ENCODE data around the gene NDNF.

NDNF gene, protein sequence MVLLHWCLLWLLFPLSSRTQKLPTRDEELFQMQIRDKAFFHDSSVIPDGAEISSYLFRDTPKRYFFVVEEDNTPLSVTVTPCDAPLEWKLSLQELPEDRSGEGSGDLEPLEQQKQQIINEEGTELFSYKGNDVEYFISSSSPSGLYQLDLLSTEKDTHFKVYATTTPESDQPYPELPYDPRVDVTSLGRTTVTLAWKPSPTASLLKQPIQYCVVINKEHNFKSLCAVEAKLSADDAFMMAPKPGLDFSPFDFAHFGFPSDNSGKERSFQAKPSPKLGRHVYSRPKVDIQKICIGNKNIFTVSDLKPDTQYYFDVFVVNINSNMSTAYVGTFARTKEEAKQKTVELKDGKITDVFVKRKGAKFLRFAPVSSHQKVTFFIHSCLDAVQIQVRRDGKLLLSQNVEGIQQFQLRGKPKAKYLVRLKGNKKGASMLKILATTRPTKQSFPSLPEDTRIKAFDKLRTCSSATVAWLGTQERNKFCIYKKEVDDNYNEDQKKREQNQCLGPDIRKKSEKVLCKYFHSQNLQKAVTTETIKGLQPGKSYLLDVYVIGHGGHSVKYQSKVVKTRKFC

DNA sequence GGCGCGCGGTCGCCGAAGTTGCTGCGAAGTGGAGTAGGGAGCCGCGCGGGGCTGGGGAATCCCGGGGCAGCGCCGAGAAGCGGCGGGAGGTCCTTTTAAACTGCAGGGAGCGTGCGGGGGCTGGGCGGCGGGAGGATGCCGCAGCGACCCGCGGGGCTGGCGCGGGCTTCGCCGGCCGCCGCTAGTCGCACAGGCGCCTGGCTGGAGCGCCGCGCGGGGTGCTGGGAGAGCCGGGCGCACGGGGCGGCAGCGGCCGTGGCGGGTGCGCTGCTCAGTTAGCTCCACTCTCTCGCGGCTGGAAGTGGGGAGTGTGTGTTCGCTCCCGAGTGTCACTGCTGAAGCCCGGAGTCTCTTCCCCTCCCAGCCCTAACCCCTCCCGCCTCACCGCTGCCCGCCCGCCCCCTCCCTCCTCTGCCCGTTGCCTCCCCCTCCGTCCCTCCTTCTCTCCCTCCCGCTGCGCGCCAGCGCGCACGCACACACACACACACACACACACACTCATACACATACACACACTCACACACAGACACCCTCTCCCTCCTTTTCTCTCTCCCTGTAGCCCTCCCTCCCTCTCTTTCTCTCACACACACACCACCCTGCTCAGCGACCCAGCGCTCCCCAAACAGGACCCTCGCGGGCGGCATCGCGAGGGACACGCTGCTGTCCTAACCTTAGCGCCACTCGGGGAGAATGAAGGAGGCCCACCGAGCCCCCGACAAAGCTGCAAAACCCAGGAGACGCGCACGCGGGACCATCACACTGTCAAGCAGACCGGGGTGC lies at the start of gene NDNF:
NDNF (minus strand) TSS at position 312 of the 780 bp plus-strand sequence. CDS start 26,698 bp downstream, outside the sequence.
- TF ChIP-seq MYC (IDR thresholded peaks at IDR 0.05; ENCODE audit: low read depth, low read length) (no peak), CTCF (IDR thresholded peaks at IDR 0.05; ENCODE audit: low read depth, low read length) (no peak), POLR2A (IDR thresholded peaks at IDR 0.05; ENCODE audit: extremely low read depth, insufficient read length) (no peak)
- TF ChIP-seq, protein P1, sequence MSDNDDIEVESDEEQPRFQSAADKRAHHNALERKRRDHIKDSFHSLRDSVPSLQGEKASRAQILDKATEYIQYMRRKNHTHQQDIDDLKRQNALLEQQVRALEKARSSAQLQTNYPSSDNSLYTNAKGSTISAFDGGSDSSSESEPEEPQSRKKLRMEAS (IDR thresholded peaks at IDR 0.05; ENCODE audit: low read depth, low read length), result no peak
- no peak within 1 kb of the TSS for H3K4me3 ChIP-seq (ENCODE audit: low read depth, low read length)
- no peak for DNase-seq (ENCODE audit: low read depth)

GRCh38 chr4:121119715-121120114 lies 47.4 kb upstream of the NDNF start:
- TF ChIP-seq MYC (IDR thresholded peaks at IDR 0.05; ENCODE audit: low read depth, low read length) (no peak), POLR2A (IDR thresholded peaks at IDR 0.05; ENCODE audit: extremely low read depth, insufficient read length) (no peak), CTCF (IDR thresholded peaks at IDR 0.05; ENCODE audit: low read depth, low read length) (no peak)
- TF ChIP-seq, protein P1 (IDR thresholded peaks at IDR 0.05; ENCODE audit: low read depth, low read length), result no peak

DNA sequence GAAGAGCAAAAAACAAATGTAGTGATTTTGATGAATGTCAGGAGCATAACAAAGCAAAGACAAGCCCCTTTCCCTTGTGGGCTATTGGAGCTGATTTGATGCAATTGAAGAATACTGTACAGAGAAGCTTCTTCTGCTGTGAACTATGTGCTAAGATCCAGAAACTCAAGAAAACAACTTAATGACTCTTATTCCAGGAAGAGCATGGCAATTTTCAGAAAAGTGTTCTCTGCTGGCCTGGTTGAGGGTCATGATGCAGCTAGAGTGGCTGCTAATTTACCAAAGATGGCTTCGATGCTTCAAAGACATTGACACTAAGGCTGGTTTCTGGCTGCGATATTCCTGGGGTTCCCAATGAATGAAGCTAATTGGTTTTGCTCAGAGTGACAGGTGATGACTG lies 46.0 kb upstream of the NDNF start:
- H3K4me3 ChIP-seq (ENCODE audit: low read depth, low read length), result no peak overlapping the region
- no peak for TF ChIP-seq CTCF (IDR thresholded peaks at IDR 0.05; ENCODE audit: low read depth, low read length)
- TF ChIP-seq MYC (IDR thresholded peaks at IDR 0.05; ENCODE audit: low read depth, low read length), result no peak
- TF ChIP-seq, protein P1 (IDR thresholded peaks at IDR 0.05; ENCODE audit: low read depth, low read length), result no peak
- no peak for TF ChIP-seq POLR2A (IDR thresholded peaks at IDR 0.05; ENCODE audit: extremely low read depth, insufficient read length)
- DNase-seq (ENCODE audit: low read depth), result no peak

More at GRCh38 chr4:121119715-121120114, 47.4 kb upstream of the NDNF start:
- DNase-seq (ENCODE audit: low read depth), result no peak
- no peak overlapping the region for H3K4me3 ChIP-seq (ENCODE audit: low read depth, low read length)

GRCh38 chr4:121114756-121115155 lies 42.4 kb upstream of the NDNF start:
- no peak overlapping the region for H3K4me3 ChIP-seq (ENCODE audit: low read depth, low read length)
- no peak for DNase-seq (ENCODE audit: low read depth)
- TF ChIP-seq, protein P1 (IDR thresholded peaks at IDR 0.05; ENCODE audit: low read depth, low read length), result no peak
- TF ChIP-seq CTCF (IDR thresholded peaks at IDR 0.05; ENCODE audit: low read depth, low read length) (no peak), MYC (IDR thresholded peaks at IDR 0.05; ENCODE audit: low read depth, low read length) (no peak), POLR2A (IDR thresholded peaks at IDR 0.05; ENCODE audit: extremely low read depth, insufficient read length) (no peak)

DNA sequence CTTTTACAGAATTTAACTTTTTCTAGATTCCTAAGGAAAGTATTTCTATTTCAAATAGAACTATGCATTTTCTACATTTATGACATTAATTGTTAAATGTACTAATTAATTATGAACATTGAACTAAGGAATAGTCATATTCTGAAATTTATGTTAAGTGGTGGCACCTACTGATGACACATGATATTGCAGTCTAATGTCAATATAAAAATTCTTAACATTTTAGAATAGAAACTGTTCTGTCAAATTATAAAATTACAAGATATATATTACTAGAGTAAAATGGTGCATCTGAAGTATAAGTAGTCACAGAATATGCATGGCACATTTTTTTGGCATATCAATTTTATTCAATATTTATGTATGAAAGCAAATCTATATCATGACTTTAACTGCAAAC lies 40.2 kb upstream of the NDNF start:
- TF ChIP-seq CTCF (IDR thresholded peaks at IDR 0.05; ENCODE audit: low read depth, low read length) (no peak), MYC (IDR thresholded peaks at IDR 0.05; ENCODE audit: low read depth, low read length) (no peak), POLR2A (IDR thresholded peaks at IDR 0.05; ENCODE audit: extremely low read depth, insufficient read length) (no peak)
- TF ChIP-seq, protein P1 (IDR thresholded peaks at IDR 0.05; ENCODE audit: low read depth, low read length), result no peak
- DNase-seq (ENCODE audit: low read depth), result no peak
- H3K4me3 ChIP-seq (ENCODE audit: low read depth, low read length), result no peak overlapping the region

Data from NB4 (cell line).